Esophagus (tissue), 2 donors: ENCODE measurements around the gene ARHGAP6. TPM values are rescaled to one million over a fixed set of nuclear protein-coding genes. Genes with fewer than 3 reads are reported as not detected.
"Not testable (repeated sequence)": the region's sequence is repeated elsewhere in the genome, so short reads cannot be mapped to it uniquely, and the experiment has no call there.

Experiments used
- H3K27ac ChIP-seq, 2 donors: one replicate each; pipeline ENCODE4 v1.5.1; 2013; ENCODE audit warnings: low read depth in 2 of 2, mild to moderate bottlenecking in 2 of 2, inconsistent platforms in 1 of 2, low read length in 1 of 2, moderate library complexity in 1 of 2
- H3K27me3 ChIP-seq, 2 donors: one replicate each; pipeline ENCODE4 v1.6.1; 2013; ENCODE audit warnings: low read length in 2 of 2, control low read depth in 1 of 2, mild to moderate bottlenecking in 1 of 2; ENCODE audit not compliant: insufficient read depth in 2 of 2, control insufficient read depth in 1 of 2
- H3K36me3 ChIP-seq, 2 donors: one replicate each; pipeline ENCODE4 v1.6.1; 2013; ENCODE audit warnings: low read length in 1 of 2; ENCODE audit not compliant: control insufficient read depth in 2 of 2, insufficient read depth in 2 of 2
- H3K4me1 ChIP-seq, 2 donors: one replicate each; pipeline ENCODE4 v1.6.1; 2013; ENCODE audit warnings: low read length in 1 of 2; ENCODE audit not compliant: control insufficient read depth in 2 of 2, insufficient read depth in 2 of 2
- H3K4me3 ChIP-seq, 2 donors: one replicate each; pipeline ENCODE4 v1.5.1; 2013; ENCODE audit warnings: low read length in 2 of 2, mild to moderate bottlenecking in 2 of 2, low read depth in 1 of 2, moderate library complexity in 1 of 2
- H3K9me3 ChIP-seq, 2 donors: one replicate each; pipeline ENCODE4 v1.6.1; 2013; ENCODE audit warnings: mild to moderate bottlenecking in 2 of 2, low read depth in 1 of 2, low read length in 1 of 2, moderate library complexity in 1 of 2; ENCODE audit not compliant: control insufficient read depth in 2 of 2, insufficient read depth in 1 of 2
- WGBS, 2 donors: extraction: QIAGEN DNeasy Blood & Tissue Kit; methylation state at CpG; one replicate each; pipeline ENCODE4 v1.1.7; 2013; 5-methylcytosine and 5-hydroxymethylcytosine counted together
- polyA plus RNA-seq, 2 donors: library from polyadenylated mRNA; stranded (reverse); fragments of 200-250 nt; gene quantifications; one replicate each; pipeline ENCODE4 v1.2.3, GENCODE V29; 2013
- donor health status: healthy with polysubstance abuse.
- donor health status: Bipolar disorder and iron deficiency.

Gene ARHGAP6
- polyA plus RNA-seq, 2 donors, result 0.98 to 1.7 TPM

DNA sequence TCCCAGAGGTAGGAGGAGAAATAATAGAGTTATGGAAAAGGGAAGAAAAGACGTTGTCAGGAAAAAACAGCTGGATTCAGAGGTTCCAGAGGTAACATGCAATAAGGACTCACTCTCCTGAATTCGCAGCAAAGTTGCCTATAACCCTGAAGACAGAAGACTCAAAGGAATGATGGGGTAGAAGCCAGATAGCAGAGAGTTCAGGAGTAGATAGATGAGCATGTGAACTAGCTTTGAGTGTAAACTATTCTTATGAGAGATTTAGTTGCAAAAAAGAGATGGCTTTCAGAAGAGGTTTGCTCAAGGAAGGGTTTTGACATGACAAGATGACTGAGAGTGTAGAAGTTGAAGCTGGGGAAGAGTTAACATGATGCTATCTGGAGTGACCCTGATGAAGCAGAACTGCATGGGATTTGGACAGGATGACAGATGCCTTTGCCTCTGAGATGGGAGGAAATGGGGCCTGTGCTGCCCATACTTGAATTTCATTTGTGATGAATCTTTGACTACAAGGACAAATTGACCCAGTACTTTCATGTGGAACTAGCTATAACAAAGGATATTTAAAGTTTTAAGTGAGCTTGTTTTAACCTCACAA is 298.6 kb downstream of the ARHGAP6 start:
- no peak overlapping the region for H3K27ac ChIP-seq

DNA sequence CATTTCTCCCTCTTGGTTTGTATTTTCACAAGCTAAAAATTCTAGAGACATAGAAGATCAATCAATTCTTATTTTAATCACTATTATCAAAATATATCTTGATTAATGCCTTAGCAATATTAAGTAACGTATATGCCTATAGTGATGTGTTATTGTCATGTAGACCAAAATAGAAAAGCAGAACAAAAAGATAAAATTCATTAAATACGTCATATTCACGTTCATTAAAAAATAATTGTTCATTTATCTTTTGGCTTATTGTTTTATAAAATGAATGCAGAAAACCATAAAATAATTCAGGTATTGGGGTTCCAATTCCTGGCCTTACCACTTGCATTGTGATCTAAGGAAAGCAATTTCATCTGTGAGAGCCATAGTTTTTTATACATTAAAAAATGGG is 300.3 kb downstream of the ARHGAP6 start:
- Histone ChIP-seq H3K27me3 (no peaks in the 10 kb centered on the region), H3K4me1 (no peaks in the 10 kb centered on the region), H3K4me3 (no peak overlapping the region), H3K9me3 (no peaks in the 10 kb centered on the region), H3K27ac (no peak overlapping the region), H3K36me3 (no peaks in the 10 kb centered on the region)
- WGBS, 2 donors, result 85 to 93% methylated on average over 3 of the region's 3 CpGs

More for the DNA sequence above, 298.6 kb downstream of the ARHGAP6 start:
- no peaks in the 10 kb centered on the region for H3K36me3 ChIP-seq
- H3K4me1 ChIP-seq, result no peaks in the 10 kb centered on the region
- H3K9me3 ChIP-seq, result no peaks in the 10 kb centered on the region
- 47 to 78% methylated on average over 2 of the region's 2 CpGs for WGBS, 2 donors
- H3K4me3 ChIP-seq, result no peak overlapping the region
- H3K27me3 ChIP-seq, result no peaks in the 10 kb centered on the region

DNA sequence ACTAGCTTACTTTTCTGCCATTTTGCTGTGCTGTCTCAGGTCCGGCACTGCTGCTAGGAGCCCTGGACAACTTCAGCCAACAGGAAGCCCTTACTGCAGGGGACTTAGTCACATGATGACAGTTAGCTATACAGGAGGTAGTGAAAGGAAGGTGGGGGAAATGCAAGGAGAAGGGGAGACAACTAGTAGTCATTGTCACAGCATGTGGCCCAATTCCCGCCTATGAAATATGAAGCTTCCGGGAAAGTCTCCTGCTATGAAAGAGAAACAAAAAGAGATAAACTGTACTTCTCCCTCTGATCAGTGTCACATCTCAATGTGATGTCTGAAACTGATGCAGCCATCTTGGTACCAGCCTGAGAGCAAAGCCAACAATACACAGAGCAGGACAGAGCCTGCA is 300.9 kb downstream of the ARHGAP6 start:
- 89 to 94% methylated on average over 3 of the region's 3 CpGs for WGBS, 2 donors
- Histone ChIP-seq H3K4me1 (no peaks in the 10 kb centered on the region), H3K4me3 (no peak overlapping the region), H3K27ac (no peak overlapping the region), H3K36me3 (no peaks in the 10 kb centered on the region), H3K9me3 (no peaks in the 10 kb centered on the region), H3K27me3 (no peaks in the 10 kb centered on the region)

DNA sequence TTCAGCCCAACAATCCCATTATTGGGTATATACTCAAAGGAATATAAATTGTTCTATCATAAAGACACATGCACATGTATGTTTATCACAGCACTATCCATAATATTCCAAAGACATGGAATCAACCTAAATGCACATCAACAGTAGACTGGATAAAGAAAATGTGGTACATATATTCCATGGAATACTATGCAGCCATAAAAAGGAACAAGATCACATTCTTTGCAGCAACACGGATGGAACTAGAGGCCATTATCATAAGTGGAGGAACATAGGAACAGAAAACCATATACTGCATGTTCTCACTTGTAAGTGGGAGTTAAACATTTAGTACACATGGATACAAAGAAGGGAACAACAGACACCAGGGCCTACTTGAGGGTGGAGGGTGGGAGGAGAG is 301.9 kb downstream of the ARHGAP6 start:
- not testable (repeated sequence) for H3K36me3 ChIP-seq, H3K4me3 ChIP-seq, H3K27ac ChIP-seq, H3K4me1 ChIP-seq, H3K9me3 ChIP-seq, H3K27me3 ChIP-seq
- 73 to 87% methylated on average over 1 of the region's 1 CpG for WGBS, 2 donors

DNA sequence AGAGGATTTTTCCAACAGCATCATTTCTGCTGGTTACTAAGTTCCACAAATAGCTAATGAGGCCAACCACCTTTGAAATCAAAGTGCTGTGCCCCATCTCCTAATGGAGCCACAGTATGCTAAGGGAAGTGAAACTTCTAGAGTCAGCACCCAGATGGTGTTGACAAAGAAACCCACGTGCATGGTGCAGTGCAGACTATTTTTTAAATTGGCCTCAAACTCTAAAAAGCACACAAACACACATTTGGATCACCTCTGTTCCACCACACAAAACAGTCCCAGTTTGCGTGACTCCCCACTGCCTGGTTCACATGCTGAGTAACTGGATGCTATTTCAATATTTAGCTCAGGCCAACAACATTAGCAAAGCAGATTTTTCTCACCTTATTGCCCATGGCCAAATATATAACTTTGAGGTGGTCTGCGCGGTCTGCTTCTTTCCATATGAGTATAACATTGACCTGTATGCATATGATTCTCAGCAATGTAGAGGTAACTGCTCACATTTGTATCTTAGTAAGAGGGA is 302.6 kb downstream of the ARHGAP6 start:
- no peak overlapping the region for H3K27ac ChIP-seq
- no peaks in the 10 kb centered on the region for H3K27me3 ChIP-seq
- H3K9me3 ChIP-seq, result no peaks in the 10 kb centered on the region
- H3K4me1 ChIP-seq, result no peaks in the 10 kb centered on the region
- H3K36me3 ChIP-seq, result no peaks in the 10 kb centered on the region
- WGBS, 2 donors, result 72 to 77% methylated on average over 4 of the region's 4 CpGs
- no peak overlapping the region for H3K4me3 ChIP-seq

DNA sequence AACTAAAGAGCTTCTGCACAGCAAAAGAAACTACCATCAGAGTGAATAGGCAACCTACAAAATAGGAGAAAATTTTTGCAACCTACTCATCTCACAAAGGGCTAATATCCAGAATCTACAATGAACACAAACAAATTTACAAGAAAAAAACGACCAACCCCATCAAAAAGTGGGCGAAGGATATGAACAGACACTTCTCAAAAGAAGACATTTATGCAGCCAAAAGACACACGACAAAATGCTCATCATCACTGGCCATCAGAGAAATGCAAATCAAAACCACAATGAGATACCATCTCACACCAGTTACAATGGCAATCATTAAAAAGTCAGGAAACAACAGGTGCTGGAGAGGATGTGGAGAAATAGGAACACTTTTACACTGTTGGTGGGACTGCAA is 304.1 kb downstream of the ARHGAP6 start:
- not testable (repeated sequence) for H3K27ac ChIP-seq, H3K36me3 ChIP-seq, H3K4me1 ChIP-seq, H3K4me3 ChIP-seq, H3K27me3 ChIP-seq, H3K9me3 ChIP-seq
- 71 to 89% methylated on average over 3 of the region's 3 CpGs for WGBS, 2 donors

DNA sequence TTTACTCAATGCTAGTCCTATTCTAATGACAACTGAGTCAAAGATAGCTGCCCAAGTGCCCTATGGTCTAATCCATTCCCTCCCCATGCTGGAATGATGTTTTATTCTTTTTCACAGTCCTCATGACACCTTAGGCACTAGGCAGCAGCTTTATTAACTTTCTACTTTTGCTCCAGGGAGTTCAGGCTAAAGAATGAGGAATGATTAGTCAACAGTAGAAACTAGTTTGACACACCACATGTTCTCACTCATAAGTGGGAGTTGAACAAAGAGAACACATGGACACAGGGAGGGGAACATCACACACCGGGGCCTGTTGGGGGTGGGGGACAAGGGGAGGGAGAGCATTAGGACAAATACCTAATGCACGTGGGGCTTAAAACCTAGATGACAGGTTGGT is 309.8 kb downstream of the ARHGAP6 start:
- H3K27ac ChIP-seq, H3K9me3 ChIP-seq, H3K4me1 ChIP-seq, H3K4me3 ChIP-seq, H3K36me3 ChIP-seq, H3K27me3 ChIP-seq: not testable (repeated sequence)
- 32 to 42% methylated on average over 2 of the region's 2 CpGs for WGBS, 2 donors

DNA sequence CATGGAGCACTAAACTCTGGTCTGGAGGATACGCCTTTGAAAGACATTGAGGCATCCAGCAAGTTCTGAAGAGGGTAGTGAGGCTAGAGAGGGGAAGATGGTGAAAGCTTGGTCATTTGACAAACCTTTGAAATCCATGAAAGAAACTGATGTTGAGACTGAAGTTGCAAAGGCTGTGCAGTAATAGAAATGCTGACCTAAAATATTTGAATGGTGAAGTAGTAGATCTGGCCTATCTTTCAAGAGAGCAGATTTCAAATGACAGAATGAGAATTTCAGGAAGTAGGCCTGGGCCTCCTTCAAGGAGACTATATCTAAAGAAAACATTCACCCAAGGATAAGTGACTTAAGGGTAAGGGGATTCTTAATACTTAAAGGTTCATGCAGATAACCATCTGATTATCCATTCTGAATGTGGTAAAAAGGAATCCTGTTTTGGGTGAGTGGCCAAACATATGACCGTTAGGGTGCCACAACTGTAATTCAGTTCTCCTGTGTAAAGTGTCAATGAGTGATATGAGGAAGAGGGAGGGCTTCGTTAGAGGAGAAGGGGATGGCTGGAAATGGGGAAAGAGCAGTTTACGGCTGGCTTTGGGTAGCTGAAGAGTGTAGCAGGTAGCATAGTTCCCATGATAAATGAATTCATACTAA is 310.3 kb downstream of the ARHGAP6 start:
- H3K4me1 ChIP-seq, result peaks cover 0 to 4% of the 10 kb centered on the region in 2 donors
- 80 to 90% methylated on average over 4 of the region's 4 CpGs for WGBS, 2 donors
- no peaks in the 10 kb centered on the region for H3K27me3 ChIP-seq
- no peak overlapping the region for H3K4me3 ChIP-seq
- no peaks in the 10 kb centered on the region for H3K9me3 ChIP-seq
- no peaks in the 10 kb centered on the region for H3K36me3 ChIP-seq
- no peak overlapping the region for H3K27ac ChIP-seq

DNA sequence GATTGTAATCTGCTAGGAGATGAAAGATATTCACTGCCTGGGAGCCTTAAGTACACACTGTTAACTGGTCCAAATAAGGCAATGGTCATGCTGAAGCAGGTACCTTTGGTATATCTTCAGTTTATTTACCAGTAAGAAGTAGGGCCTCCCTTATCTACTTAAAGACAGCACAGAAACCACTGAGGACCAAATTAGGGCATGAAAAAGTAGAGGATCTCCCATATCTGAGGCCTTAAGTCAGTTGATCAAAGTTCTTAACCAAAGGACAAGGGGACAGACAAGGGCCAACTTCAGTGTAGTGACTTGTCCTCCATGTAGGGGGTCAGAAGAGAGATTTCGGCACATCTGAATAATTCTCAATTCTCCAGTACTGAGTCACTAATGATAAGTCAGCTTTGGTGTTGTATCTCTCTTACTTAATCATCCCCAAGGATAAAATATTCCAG is 313.4 kb downstream of the ARHGAP6 start:
- H3K27me3 ChIP-seq, result no peaks in the 10 kb centered on the region
- peaks cover 0 to 4% of the 10 kb centered on the region in 2 donors for H3K4me1 ChIP-seq
- no peak overlapping the region for H3K4me3 ChIP-seq
- WGBS, 2 donors, result 76 to 81% methylated on average over 1 of the region's 1 CpG
- no peak overlapping the region for H3K27ac ChIP-seq
- no peaks in the 10 kb centered on the region for H3K9me3 ChIP-seq
- no peaks in the 10 kb centered on the region for H3K36me3 ChIP-seq
